ENCODE measurements around the gene MAMDC2.

MAMDC2 gene

GRCh38 chr9:70046274-70047070, 2.8 kb downstream of the MAMDC2 start:
- 0 out of 2 replicates have a peak, but pooled peaks cover 2% of the 10 kb centered on the region for H3K36me3 ChIP-seq (ENCODE audit: insufficient read depth, low read length)
- H3K9me3 ChIP-seq (ENCODE audit: control insufficient read depth, insufficient read depth, low read length): no peaks in the 10 kb centered on the region
- H3K4me1 ChIP-seq (ENCODE audit: insufficient read depth, low read length): peaks cover 25% of the 10 kb centered on the region
- no peak overlapping the region for H3K9ac ChIP-seq (ENCODE audit: low read depth, low read length)

- Histone ChIP-seq H3K9ac (ENCODE audit: low read depth, low read length) (no peak overlapping the region), H3K9me3 (ENCODE audit: control insufficient read depth, insufficient read depth, low read length) (no peaks in the 10 kb centered on the region), H3K4me1 (ENCODE audit: insufficient read depth, low read length) (peaks cover 16% of the 10 kb centered on the region), H3K36me3 (ENCODE audit: insufficient read depth, low read length) (0 out of 2 replicates have a peak, but pooled peaks cover 2% of the 10 kb centered on the region)
Observed at GRCh38 chr9:70049236-70049635, 5.6 kb downstream of the MAMDC2 start.

GRCh38 chr9:70049672-70050271, 6.1 kb downstream of the MAMDC2 start:
- Histone ChIP-seq H3K36me3 (ENCODE audit: insufficient read depth, low read length) (0 out of 2 replicates have a peak, but pooled peaks cover 2% of the 10 kb centered on the region), H3K9me3 (ENCODE audit: control insufficient read depth, insufficient read depth, low read length) (peaks cover 3% of the 10 kb centered on the region; the same call in 1 of the 2 replicates), H3K4me1 (ENCODE audit: insufficient read depth, low read length) (peaks cover 16% of the 10 kb centered on the region), H3K9ac (ENCODE audit: low read depth, low read length) (no peak overlapping the region)

- H3K9me3 ChIP-seq (ENCODE audit: control insufficient read depth, insufficient read depth, low read length): peaks cover 12% of the 10 kb centered on the region; the same call in 1 of the 2 replicates
- no peak overlapping the region for H3K9ac ChIP-seq (ENCODE audit: low read depth, low read length)
- no peaks in the 10 kb centered on the region for H3K4me1 ChIP-seq (ENCODE audit: insufficient read depth, low read length)
- 0 out of 2 replicates have a peak, but pooled peaks cover 2% of the 10 kb centered on the region for H3K36me3 ChIP-seq (ENCODE audit: insufficient read depth, low read length)
Observed at GRCh38 chr9:70052768-70053167, 9.1 kb downstream of the MAMDC2 start.

GRCh38 chr9:70053864-70054263, 10.2 kb downstream of the MAMDC2 start:
- Histone ChIP-seq H3K4me1 (ENCODE audit: insufficient read depth, low read length) (no peaks in the 10 kb centered on the region), H3K9me3 (ENCODE audit: control insufficient read depth, insufficient read depth, low read length) (peaks cover 12% of the 10 kb centered on the region; the same call in 1 of the 2 replicates), H3K9ac (ENCODE audit: low read depth, low read length) (no peak overlapping the region), H3K36me3 (ENCODE audit: insufficient read depth, low read length) (0 out of 2 replicates have a peak, but pooled peaks cover 2% of the 10 kb centered on the region)

GRCh38 chr9:70054521-70054920, 10.9 kb downstream of the MAMDC2 start:
- 0 out of 2 replicates have a peak, but pooled peaks cover 2% of the 10 kb centered on the region for H3K36me3 ChIP-seq (ENCODE audit: insufficient read depth, low read length)
- peaks cover 12% of the 10 kb centered on the region; the same call in 1 of the 2 replicates for H3K9me3 ChIP-seq (ENCODE audit: control insufficient read depth, insufficient read depth, low read length)
- H3K4me1 ChIP-seq (ENCODE audit: insufficient read depth, low read length): no peaks in the 10 kb centered on the region
- H3K9ac ChIP-seq (ENCODE audit: low read depth, low read length): no peak overlapping the region

GRCh38 chr9:70055406-70056210, 12.0 kb downstream of the MAMDC2 start:
- peaks cover 12% of the 10 kb centered on the region; the same call in 1 of the 2 replicates for H3K9me3 ChIP-seq (ENCODE audit: control insufficient read depth, insufficient read depth, low read length)
- no peaks in the 10 kb centered on the region for H3K36me3 ChIP-seq (ENCODE audit: insufficient read depth, low read length)
- 0 out of 2 replicates have a peak, but pooled peaks cover 2% of the 10 kb centered on the region for H3K4me1 ChIP-seq (ENCODE audit: insufficient read depth, low read length)
- no peak overlapping the region for H3K9ac ChIP-seq (ENCODE audit: low read depth, low read length)

- H3K4me1 ChIP-seq (ENCODE audit: insufficient read depth, low read length): peaks cover 10% of the 10 kb centered on the region
- no peak overlapping the region for H3K9ac ChIP-seq (ENCODE audit: low read depth, low read length)
- no peaks in the 10 kb centered on the region for H3K36me3 ChIP-seq (ENCODE audit: insufficient read depth, low read length)
- peaks cover 12% of the 10 kb centered on the region; the same call in 1 of the 2 replicates for H3K9me3 ChIP-seq (ENCODE audit: control insufficient read depth, insufficient read depth, low read length)
Observed at GRCh38 chr9:70056211-70056944, 12.7 kb downstream of the MAMDC2 start.

GRCh38 chr9:70058569-70059116, 15.0 kb downstream of the MAMDC2 start:
- Histone ChIP-seq H3K9ac (ENCODE audit: low read depth, low read length) (no peak overlapping the region), H3K36me3 (ENCODE audit: insufficient read depth, low read length) (no peaks in the 10 kb centered on the region), H3K4me1 (ENCODE audit: insufficient read depth, low read length) (peaks cover 10% of the 10 kb centered on the region), H3K9me3 (ENCODE audit: control insufficient read depth, insufficient read depth, low read length) (peaks cover 12% of the 10 kb centered on the region; the same call in 1 of the 2 replicates)

GRCh38 chr9:70060148-70060882, 16.7 kb downstream of the MAMDC2 start:
- Histone ChIP-seq H3K9ac (ENCODE audit: low read depth, low read length) (no peak overlapping the region), H3K9me3 (ENCODE audit: control insufficient read depth, insufficient read depth, low read length) (peaks cover 7% of the 10 kb centered on the region; the same call in 1 of the 2 replicates), H3K4me1 (ENCODE audit: insufficient read depth, low read length) (peaks cover 10% of the 10 kb centered on the region), H3K36me3 (ENCODE audit: insufficient read depth, low read length) (no peaks in the 10 kb centered on the region)

GRCh38 chr9:70060883-70061507, 17.3 kb downstream of the MAMDC2 start:
- Histone ChIP-seq H3K36me3 (ENCODE audit: insufficient read depth, low read length) (no peaks in the 10 kb centered on the region), H3K4me1 (ENCODE audit: insufficient read depth, low read length) (peaks cover 10% of the 10 kb centered on the region), H3K9me3 (ENCODE audit: control insufficient read depth, insufficient read depth, low read length) (peaks cover 7% of the 10 kb centered on the region; the same call in 1 of the 2 replicates), H3K9ac (ENCODE audit: low read depth, low read length) (no peak overlapping the region)

GRCh38 chr9:70061776-70062175, 18.1 kb downstream of the MAMDC2 start:
- Histone ChIP-seq H3K9ac (ENCODE audit: low read depth, low read length) (no peak overlapping the region), H3K9me3 (ENCODE audit: control insufficient read depth, insufficient read depth, low read length) (peaks cover 4% of the 10 kb centered on the region; the same call in 1 of the 2 replicates)

More at GRCh38 chr9:70061776-70062175, 18.1 kb downstream of the MAMDC2 start:
- Histone ChIP-seq H3K36me3 (ENCODE audit: insufficient read depth, low read length) (no peaks in the 10 kb centered on the region), H3K4me1 (ENCODE audit: insufficient read depth, low read length) (peaks cover 10% of the 10 kb centered on the region)

All from ES-I3 (cell line).